HL-60 (cell line): ENCODE measurements around the gene NPB.

ENCODE experiments used
- DNase-seq, 2 experiments: peaks; one replicate each; pipeline ENCODE4 v3.0.0-alpha.2; 2010 to 2020; ENCODE audit warnings: low read depth in 1 of 2, low spot score in 1 of 2
- H3K27ac ChIP-seq: fragments of 250-450 bp; sonication (Bioruptor Pico); replicated peaks from 2 replicates; pipeline ENCODE4 v1.5.1; 2020; ENCODE audit warnings: mild to moderate bottlenecking, moderate library complexity
- H3K27me3 ChIP-seq: fragments of 250-450 bp; sonication (Bioruptor Pico); 2 replicates; pipeline ENCODE4 v1.5.1; 2021; ENCODE audit warnings: mild to moderate bottlenecking, moderate library complexity; ENCODE audit not compliant: insufficient read depth, poor library complexity, severe bottlenecking
- H3K4me3 ChIP-seq: replicated peaks from 2 replicates; pipeline ENCODE4 v1.5.1; 2011; ENCODE audit warnings: mild to moderate bottlenecking, control low read depth, low read length; ENCODE audit not compliant: insufficient read depth
- CTCF ChIP-seq: IDR thresholded peaks from one replicate; pipeline ENCODE4 v1.5.1; 2011; ENCODE audit warnings: low read length, control low read depth, inconsistent platforms; ENCODE audit not compliant: insufficient read depth
- GABPA ChIP-seq: IDR thresholded peaks from 2 replicates; pipeline ENCODE4 v1.6.1; 2012; ENCODE audit warnings: low read depth
- POLR2AphosphoS5 ChIP-seq: IDR thresholded peaks from 2 replicates; pipeline ENCODE4 v1.6.1; 2012; ENCODE audit warnings: low read depth
- REST ChIP-seq: IDR thresholded peaks from 2 replicates; pipeline ENCODE4 v1.6.1; 2012; ENCODE audit warnings: low read depth; ENCODE audit not compliant: insufficient replicate concordance
- SPI1 ChIP-seq: IDR thresholded peaks from 2 replicates; pipeline ENCODE4 v1.6.1; 2012; ENCODE audit warnings: low read depth, mild to moderate bottlenecking, borderline replicate concordance

The NPB gene

GRCh38 chr17:81934850-81935708 lies 33.0 kb downstream of the NPB start:
- Histone ChIP-seq H3K27me3 (no peaks in the 10 kb centered on the region), H3K4me3 (no peak overlapping the region), H3K27ac (no peak overlapping the region)
- no peak for TF ChIP-seq SPI1
- TF ChIP-seq CTCF: no peak
- no peak for TF ChIP-seq POLR2AphosphoS5
- no peak for TF ChIP-seq REST
- TF ChIP-seq GABPA: no peak
- no peak for DNase-seq

GRCh38 chr17:81935709-81936084 lies 33.7 kb downstream of the NPB start:
- Histone ChIP-seq H3K27ac (no peak overlapping the region), H3K4me3 (no peak overlapping the region), H3K27me3 (no peaks in the 10 kb centered on the region)
- TF ChIP-seq REST (no peak), GABPA (no peak), SPI1 (no peak), POLR2AphosphoS5 (no peak), CTCF (no peak)
- DNase-seq: no peak

GRCh38 chr17:81939218-81939617 lies 37.2 kb downstream of the NPB start:
- peaks cover 4% of the 10 kb centered on the region for H3K27me3 ChIP-seq
- no peak for DNase-seq
- no peak overlapping the region for H3K27ac ChIP-seq
- TF ChIP-seq POLR2AphosphoS5 (no peak), GABPA (no peak), SPI1 (no peak), CTCF (no peak), REST (no peak)
- no peak overlapping the region for H3K4me3 ChIP-seq
